Cardiac fibroblast (primary cell): ENCODE measurements around the gene CARD9.

ENCODE experiments used
- DNase-seq, 2 donors: peaks; one replicate each; pipeline versions ENCODE4 v3.0.0 to v3.0.0-alpha.2; 2010; ENCODE audit warnings: low read depth in 2 of 2
- H3K4me3 ChIP-seq, 2 donors: replicated peaks in 1 of 2; 1 replicate in 1 of 2; 2 replicates in 1 of 2; pipeline ENCODE4 v1.5.1; 2011; ENCODE audit warnings: low read depth in 2 of 2, low read length in 2 of 2, mild to moderate bottlenecking in 2 of 2, moderate library complexity in 1 of 2
- CTCF ChIP-seq: IDR thresholded peaks from one replicate; pipeline ENCODE4 v1.5.1; 2011; ENCODE audit warnings: low read depth, mild to moderate bottlenecking, low read length, inconsistent platforms

Gene CARD9

DNA sequence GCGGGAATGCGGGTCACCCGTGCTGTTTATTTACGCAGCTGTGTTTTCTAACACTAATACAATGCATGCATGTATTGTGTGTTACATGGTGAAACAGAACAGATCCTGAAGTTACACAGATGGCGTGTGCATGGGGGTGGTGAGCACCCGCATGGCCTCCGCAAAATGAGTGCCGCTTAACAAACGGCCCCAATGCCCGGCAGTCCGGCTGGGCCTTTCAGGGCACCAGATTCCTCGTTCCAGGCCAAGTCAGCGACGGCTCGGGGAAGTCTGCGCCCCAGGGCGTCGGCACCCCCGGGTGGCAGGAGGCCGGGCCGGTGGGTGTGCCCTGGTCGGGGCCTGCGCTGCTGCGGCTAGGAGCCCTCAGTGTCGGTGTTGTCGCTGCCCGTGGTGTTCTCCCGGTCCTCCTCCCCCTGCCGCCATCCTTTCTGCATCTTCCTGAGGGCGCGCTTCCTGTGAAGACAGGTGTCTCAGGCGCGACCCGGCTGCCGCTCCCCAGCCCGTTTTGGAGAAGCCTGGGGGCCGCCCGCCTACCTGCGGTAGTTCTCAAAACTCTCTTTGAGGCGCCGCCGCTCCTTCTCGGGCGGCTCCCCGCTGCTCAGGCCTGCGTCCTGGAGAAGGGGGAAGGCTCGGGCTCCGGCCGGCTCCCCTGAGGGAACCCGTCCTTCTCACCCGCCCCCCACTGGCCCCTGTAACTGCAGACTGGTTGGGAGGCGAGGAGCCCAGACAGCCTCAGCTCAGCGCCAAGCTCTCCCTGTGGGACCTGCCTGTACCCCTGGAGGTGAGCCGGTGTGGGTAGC, 9.3 kb downstream of the CARD9 start:
- no peak overlapping the region for H3K4me3 ChIP-seq
- no peak for TF ChIP-seq CTCF
- no peak for DNase-seq

DNA sequence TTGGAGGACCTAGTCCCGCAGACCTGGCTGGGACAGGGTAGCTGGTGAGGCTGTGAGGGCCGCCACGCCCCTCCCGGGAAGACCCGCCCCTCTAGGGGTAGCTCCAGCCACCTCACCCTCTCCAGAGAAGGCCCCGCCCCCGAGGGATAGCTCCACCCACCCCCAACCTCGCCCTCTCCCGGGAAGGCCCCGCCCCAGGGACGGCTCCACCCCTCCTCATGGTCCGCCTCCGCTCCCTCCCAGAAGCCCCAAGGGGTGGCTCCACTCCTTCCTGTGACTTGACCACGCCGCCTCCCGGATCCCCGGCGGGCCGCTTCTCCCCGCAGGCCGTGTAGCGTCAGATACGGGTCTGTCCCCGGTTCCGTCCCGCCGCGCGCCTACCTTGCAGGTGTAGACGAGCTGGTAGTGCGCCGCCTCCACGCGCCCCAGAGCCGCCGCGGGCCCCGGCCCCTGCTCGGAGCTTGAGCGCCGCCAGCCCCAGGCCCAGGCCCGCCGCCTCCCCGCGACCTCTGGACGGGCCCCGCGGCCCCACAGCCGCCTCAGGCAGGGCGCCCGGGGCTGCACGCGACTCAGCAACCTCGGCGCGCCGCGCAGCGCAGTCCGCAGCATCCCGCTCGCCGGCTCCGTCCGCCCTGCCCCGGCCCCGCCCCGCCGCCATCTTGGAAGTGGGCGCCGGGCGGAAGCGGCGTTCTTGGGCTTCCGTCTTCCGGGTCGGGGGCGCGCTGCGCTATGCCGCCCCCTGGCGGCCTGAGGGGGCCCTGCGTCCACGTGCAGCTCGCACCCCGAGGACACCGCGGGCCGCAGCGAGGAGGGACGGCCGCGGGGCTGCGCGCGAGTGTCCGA, 10.1 kb downstream of the CARD9 start, which contains the start of gene DNLZ:
TSS of gene DNLZ (minus strand) at position 639 of the 843 bp plus-strand sequence. CDS start at position 609, 30 bp downstream.
- TF ChIP-seq CTCF: peak; percentile 61
- peak; percentile 96 to 97 for DNase-seq
- peak within 1 kb of the TSS; percentile 69 to 79 for H3K4me3 ChIP-seq

DNA sequence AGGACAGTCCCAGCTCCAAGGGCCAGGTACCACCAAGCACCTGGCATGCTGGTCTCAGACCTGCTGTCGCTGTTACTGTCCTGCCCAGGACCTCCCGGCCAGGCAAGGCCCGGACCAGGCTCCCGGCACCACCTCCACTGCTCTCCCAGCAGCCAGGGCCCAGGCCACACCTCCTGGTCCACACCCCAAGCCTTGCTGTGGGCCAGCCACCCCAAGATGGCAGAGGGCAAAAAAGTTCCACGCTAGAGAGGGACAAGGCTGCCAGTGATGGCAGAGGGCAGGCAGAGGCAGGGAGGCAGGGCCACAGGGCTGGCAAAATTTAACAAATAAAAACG, 11.1 kb downstream of the CARD9 start:
- no peak overlapping the region for H3K4me3 ChIP-seq
- DNase-seq: no peak
- TF ChIP-seq CTCF: no peak

GRCh38 chr9:136361754-136362449, 11.6 kb downstream of the CARD9 start:
- DNase-seq: no peak
- H3K4me3 ChIP-seq: no peak overlapping the region
- TF ChIP-seq CTCF: no peak

GRCh38 chr9:136361047-136361753, 12.3 kb downstream of the CARD9 start:
- DNase-seq: no peak
- no peak overlapping the region for H3K4me3 ChIP-seq
- TF ChIP-seq CTCF: no peak
